Activated naive CD8-positive, alpha-beta T cell treated with anti-CD3 and anti-CD28 coated beads, Interleukin-2, amount 10 ng/mL, durations not matched to agents 7 days and 5 days (primary cell): Measurements from ENCODE around the gene TSPAN18. TPM values are rescaled to one million over a fixed set of nuclear protein-coding genes. Genes with fewer than 3 reads are reported as not detected.

Source experiments
- ATAC-seq: fragments of 150-1000 bp; cut with Tn5 transposase; one replicate; pipeline ENCODE4 v1.10.0; 2021; ENCODE audit warnings: low read depth, moderate library complexity
- POLR2A ChIA-PET: fragments of 350-600 bp; sonication (Branson Sonifier 250); formaldehyde crosslinking; loops from one replicate; lab custom pipeline; 2021; ENCODE audit warnings: antibody characterized with exemption; lab: Charles Lee
- DNase-seq: peaks from one replicate; pipeline ENCODE4 v3.0.0; 2021
- H3K27ac Mint-ChIP-seq: one replicate; pipeline ENCODE4 v1.8.0; 2022; ENCODE audit warnings: mild to moderate bottlenecking, mixed read lengths
- H3K27me3 Mint-ChIP-seq: one replicate; pipeline ENCODE4 v1.8.0; 2022; ENCODE audit warnings: mild to moderate bottlenecking, moderate library complexity, mixed read lengths
- H3K36me3 Mint-ChIP-seq: one replicate; pipeline ENCODE4 v1.8.0; 2021; ENCODE audit warnings: mild to moderate bottlenecking, mixed read lengths
- H3K4me1 Mint-ChIP-seq: one replicate; pipeline ENCODE4 v1.8.0; 2021; ENCODE audit warnings: mixed read lengths
- H3K4me3 Mint-ChIP-seq: one replicate; pipeline ENCODE4 v1.8.0; 2022; ENCODE audit warnings: mild to moderate bottlenecking, moderate library complexity, mixed read lengths
- H3K9me3 Mint-ChIP-seq: one replicate; pipeline ENCODE4 v1.8.0; 2021; ENCODE audit warnings: mixed read lengths
- total RNA-seq, 2 experiments: library from RNA; stranded (reverse); gene quantifications; one replicate each; pipeline ENCODE4 v1.2.3, GENCODE V29; 2021

Gene TSPAN18
- total RNA-seq, 2 experiments from 2014 or later = 4.9 to 5.2 TPM

- DNase-seq (no peak), ATAC-seq (no peak)
- H3K27me3 Mint-ChIP-seq = peaks cover 3% of the 10 kb centered on the region
- H3K36me3 Mint-ChIP-seq = no peaks in the 10 kb centered on the region
- POLR2A ChIA-PET = no interaction called here
- H3K9me3 Mint-ChIP-seq = peaks cover 1% of the 10 kb centered on the region
- H3K4me3 Mint-ChIP-seq = no peak overlapping the region
- H3K27ac Mint-ChIP-seq = no peak overlapping the region
- peaks cover 3% of the 10 kb centered on the region for H3K4me1 Mint-ChIP-seq
Measured at GRCh38 chr11:44816761-44817160, 90.0 kb downstream of the TSPAN18 start.

- ATAC-seq (no peak), DNase-seq (no peak)
- POLR2A ChIA-PET = no interaction called here
- Mint-ChIP-seq H3K36me3 (no peaks in the 10 kb centered on the region), H3K27me3 (peaks cover 3% of the 10 kb centered on the region), H3K27ac (no peak overlapping the region), H3K4me1 (peaks cover 3% of the 10 kb centered on the region), H3K4me3 (no peak overlapping the region), H3K9me3 (peaks cover 2% of the 10 kb centered on the region)
Measured at GRCh38 chr11:44817207-44817949, 90.6 kb downstream of the TSPAN18 start.

DNA sequence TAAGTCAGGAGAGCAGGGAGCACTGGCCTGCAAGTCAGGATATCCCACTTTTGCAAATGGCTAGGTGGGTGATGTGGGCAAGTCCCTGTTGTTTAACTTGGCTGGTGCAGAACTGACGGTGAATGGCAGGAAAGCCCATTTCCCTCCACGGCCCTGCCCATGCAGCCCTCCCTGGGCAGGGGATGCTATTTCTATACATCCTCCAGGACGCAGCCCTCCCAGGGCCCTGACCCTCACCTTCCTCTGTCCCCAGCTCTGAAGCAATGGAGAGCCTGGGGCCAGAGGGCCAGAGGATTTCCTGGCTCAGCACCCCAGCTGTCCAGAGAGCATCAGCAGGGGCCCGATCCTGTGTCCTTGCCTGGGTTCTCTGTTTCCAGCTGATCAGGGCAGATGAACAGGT, 91.3 kb downstream of the TSPAN18 start:
- Mint-ChIP-seq H3K27ac (no peak overlapping the region), H3K4me1 (peaks cover 3% of the 10 kb centered on the region), H3K9me3 (peaks cover 2% of the 10 kb centered on the region), H3K4me3 (no peak overlapping the region), H3K27me3 (peaks cover 3% of the 10 kb centered on the region), H3K36me3 (no peaks in the 10 kb centered on the region)
- POLR2A ChIA-PET = no interaction called here
- ATAC-seq (no peak), DNase-seq (no peak)

DNA sequence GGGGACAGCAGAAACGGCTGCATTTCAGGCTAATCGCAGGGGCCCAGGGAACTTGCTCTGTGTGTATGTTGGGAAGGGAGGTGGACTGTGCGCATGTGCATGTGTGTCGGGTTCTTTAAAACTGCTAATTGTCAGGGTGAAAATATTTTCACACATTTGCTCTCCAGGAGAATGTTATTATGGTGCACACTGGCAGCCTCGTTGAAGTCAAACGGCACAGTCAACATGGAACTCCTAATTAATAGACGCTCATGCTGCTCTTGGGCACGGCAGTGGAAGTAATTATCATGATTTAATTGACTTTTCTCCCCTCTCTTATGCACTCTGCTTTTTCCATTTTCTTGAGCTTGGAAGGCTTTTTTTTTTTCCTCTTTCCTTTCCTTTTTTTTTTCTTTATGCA, 92.6 kb downstream of the TSPAN18 start:
- Mint-ChIP-seq H3K9me3 (peaks cover 3% of the 10 kb centered on the region), H3K36me3 (no peaks in the 10 kb centered on the region), H3K27ac (no peak overlapping the region), H3K27me3 (peaks cover 3% of the 10 kb centered on the region), H3K4me1 (peaks cover 3% of the 10 kb centered on the region), H3K4me3 (no peak overlapping the region)
- ATAC-seq (no peak), DNase-seq (no peak)
- POLR2A ChIA-PET = no interaction called here

- H3K36me3 Mint-ChIP-seq = no peaks in the 10 kb centered on the region
- ATAC-seq = no peak
Measured at GRCh38 chr11:44822369-44822768, 95.6 kb downstream of the TSPAN18 start.

GRCh38 chr11:44823006-44823405, 96.2 kb downstream of the TSPAN18 start:
- H3K9me3 Mint-ChIP-seq = peaks cover 3% of the 10 kb centered on the region
- H3K27me3 Mint-ChIP-seq = peaks cover 2% of the 10 kb centered on the region
- POLR2A ChIA-PET = no interaction called here
- DNase-seq (no peak), ATAC-seq (no peak)
- no peak overlapping the region for H3K27ac Mint-ChIP-seq
- H3K4me3 Mint-ChIP-seq = no peak overlapping the region
- no peaks in the 10 kb centered on the region for H3K4me1 Mint-ChIP-seq
- no peaks in the 10 kb centered on the region for H3K36me3 Mint-ChIP-seq

More at GRCh38 chr11:44822369-44822768, 95.6 kb downstream of the TSPAN18 start:
- peaks cover 2% of the 10 kb centered on the region for H3K4me1 Mint-ChIP-seq
- H3K4me3 Mint-ChIP-seq = no peak overlapping the region
- POLR2A ChIA-PET = no interaction called here
- H3K27ac Mint-ChIP-seq = no peak overlapping the region
- H3K27me3 Mint-ChIP-seq = no peaks in the 10 kb centered on the region
- peaks cover 3% of the 10 kb centered on the region for H3K9me3 Mint-ChIP-seq
- DNase-seq = no peak

DNA sequence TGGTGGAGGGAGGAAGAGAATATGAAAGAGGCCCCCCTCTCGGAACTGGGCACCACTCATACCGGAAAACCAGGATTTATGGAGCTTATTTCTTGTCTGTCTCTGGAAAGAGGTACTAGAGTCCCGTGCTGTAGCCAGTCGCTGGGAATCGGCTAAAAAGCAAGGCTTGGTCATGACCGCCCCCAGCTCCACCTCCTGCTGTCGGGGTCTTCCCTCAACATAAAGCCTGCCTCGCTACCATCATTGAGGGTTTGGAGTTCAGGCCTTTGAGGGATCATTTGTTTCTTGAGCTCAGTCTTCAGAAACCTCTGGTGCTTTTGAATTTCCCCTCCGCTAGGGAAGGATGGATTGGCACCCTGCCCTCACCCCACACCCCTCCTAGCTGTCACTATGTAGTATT, 97.1 kb downstream of the TSPAN18 start:
- DNase-seq = no peak
- no peak overlapping the region for H3K4me3 Mint-ChIP-seq
- H3K36me3 Mint-ChIP-seq = no peaks in the 10 kb centered on the region
- peaks cover 3% of the 10 kb centered on the region for H3K27me3 Mint-ChIP-seq
- no peak overlapping the region for H3K27ac Mint-ChIP-seq
- POLR2A ChIA-PET = no interaction called here
- ATAC-seq = no peak
- no peaks in the 10 kb centered on the region for H3K4me1 Mint-ChIP-seq
- H3K9me3 Mint-ChIP-seq = peaks cover 3% of the 10 kb centered on the region

DNA sequence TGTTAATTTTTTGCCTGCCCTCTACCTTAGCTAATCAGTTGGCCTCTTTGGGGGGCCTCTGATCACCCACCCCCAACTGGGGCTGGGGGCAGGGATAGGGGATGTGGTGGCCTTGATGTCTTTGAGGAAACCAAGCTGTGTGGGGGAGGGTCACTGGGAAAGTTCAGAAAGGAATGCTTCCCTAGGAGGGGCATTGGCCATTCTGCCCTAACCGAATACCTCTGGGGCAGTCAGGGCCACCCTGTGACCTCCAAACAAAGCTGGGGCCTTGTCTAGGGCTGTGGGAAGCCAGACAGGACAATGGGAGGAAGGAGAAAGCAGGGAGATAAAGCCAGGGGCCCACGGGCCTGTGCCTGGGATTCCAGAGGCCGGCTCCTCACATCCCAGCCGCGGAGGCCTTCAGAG, 97.5 kb downstream of the TSPAN18 start:
- no peaks in the 10 kb centered on the region for H3K36me3 Mint-ChIP-seq

GRCh38 chr11:44825058-44825785, 98.5 kb downstream of the TSPAN18 start:
- POLR2A ChIA-PET = no interaction called here
- ATAC-seq (no peak), DNase-seq (no peak)
- H3K27me3 Mint-ChIP-seq = peaks cover 9% of the 10 kb centered on the region
- H3K4me1 Mint-ChIP-seq = peaks cover 3% of the 10 kb centered on the region
- no peak overlapping the region for H3K4me3 Mint-ChIP-seq
- no peaks in the 10 kb centered on the region for H3K36me3 Mint-ChIP-seq
- no peak overlapping the region for H3K27ac Mint-ChIP-seq
- peaks cover 3% of the 10 kb centered on the region for H3K9me3 Mint-ChIP-seq

More for the DNA sequence above, 97.5 kb downstream of the TSPAN18 start:
- POLR2A ChIA-PET = no interaction called here
- Mint-ChIP-seq H3K4me1 (no peaks in the 10 kb centered on the region), H3K9me3 (peaks cover 3% of the 10 kb centered on the region), H3K4me3 (no peak overlapping the region), H3K27me3 (peaks cover 3% of the 10 kb centered on the region), H3K27ac (no peak overlapping the region)
- DNase-seq (no peak), ATAC-seq (no peak)

GRCh38 chr11:44826922-44827643, 100.3 kb downstream of the TSPAN18 start:
- DNase-seq (no peak), ATAC-seq (no peak)
- H3K27ac Mint-ChIP-seq = no peak overlapping the region
- H3K9me3 Mint-ChIP-seq = peaks cover 1% of the 10 kb centered on the region
- H3K4me1 Mint-ChIP-seq = peaks cover 3% of the 10 kb centered on the region
- H3K27me3 Mint-ChIP-seq = peaks cover 9% of the 10 kb centered on the region
- POLR2A ChIA-PET = no interaction called here
- no peak overlapping the region for H3K4me3 Mint-ChIP-seq
- no peaks in the 10 kb centered on the region for H3K36me3 Mint-ChIP-seq

DNA sequence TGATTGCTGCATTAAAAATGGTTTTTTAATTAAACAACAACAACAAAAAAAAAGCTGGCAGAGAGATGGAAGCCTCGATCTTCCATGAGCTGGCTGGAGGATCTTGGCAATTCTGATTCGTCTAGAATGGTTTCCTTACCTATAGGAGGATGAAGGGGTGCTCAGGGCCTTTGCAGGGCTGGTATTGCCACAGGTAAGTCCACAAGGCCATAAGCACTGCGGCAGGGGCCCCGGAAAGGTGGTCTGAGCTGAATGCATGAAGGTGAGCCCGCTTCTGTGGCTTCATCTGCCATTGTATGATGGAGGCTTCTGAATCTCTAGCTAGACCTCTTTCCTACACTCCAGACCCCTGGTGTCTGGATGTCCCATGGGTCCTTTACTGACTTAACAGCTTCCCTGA, 101.5 kb downstream of the TSPAN18 start:
- Mint-ChIP-seq H3K9me3 (peaks cover under 1% of the 10 kb centered on the region), H3K27me3 (peaks cover 14% of the 10 kb centered on the region), H3K4me1 (peaks cover 3% of the 10 kb centered on the region), H3K27ac (no peak overlapping the region), H3K4me3 (no peak overlapping the region), H3K36me3 (no peaks in the 10 kb centered on the region)
- POLR2A ChIA-PET = no interaction called here
- DNase-seq = no peak
- ATAC-seq = no peak

DNA sequence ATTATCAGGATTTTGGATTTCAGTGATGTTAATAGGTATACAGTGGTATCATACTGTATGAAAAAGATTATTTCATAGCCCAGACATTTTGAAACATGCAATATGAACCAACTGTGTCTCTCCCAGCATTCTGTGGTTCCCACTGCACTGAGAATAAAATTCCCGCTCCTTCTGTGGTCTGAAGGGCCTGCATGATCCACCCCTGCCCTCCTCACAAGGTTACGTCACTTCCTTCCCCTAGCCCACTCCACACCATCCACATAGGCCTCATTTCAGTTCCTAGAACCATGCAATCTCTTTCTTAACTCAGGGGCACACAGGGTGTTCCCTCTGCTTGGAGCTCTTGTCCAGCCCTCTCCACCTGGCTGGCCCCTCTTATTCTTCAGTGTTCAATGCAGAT, 103.1 kb downstream of the TSPAN18 start:
- ATAC-seq = no peak
- POLR2A ChIA-PET = no interaction called here
- H3K4me1 Mint-ChIP-seq = peaks cover 3% of the 10 kb centered on the region
- no peak overlapping the region for H3K4me3 Mint-ChIP-seq
- H3K27ac Mint-ChIP-seq = no peak overlapping the region
- DNase-seq = no peak
- H3K27me3 Mint-ChIP-seq = peaks cover 14% of the 10 kb centered on the region
- no peaks in the 10 kb centered on the region for H3K9me3 Mint-ChIP-seq
- H3K36me3 Mint-ChIP-seq = no peaks in the 10 kb centered on the region

- POLR2A ChIA-PET = no interaction called here
- H3K36me3 Mint-ChIP-seq = no peaks in the 10 kb centered on the region
- H3K4me3 Mint-ChIP-seq = no peak overlapping the region
- H3K27me3 Mint-ChIP-seq = peaks cover 18% of the 10 kb centered on the region
- H3K4me1 Mint-ChIP-seq = peaks cover 3% of the 10 kb centered on the region
- H3K27ac Mint-ChIP-seq = no peak overlapping the region
- DNase-seq (no peak), ATAC-seq (no peak)
- H3K9me3 Mint-ChIP-seq = no peaks in the 10 kb centered on the region
Measured at GRCh38 chr11:44831605-44832394, 105.0 kb downstream of the TSPAN18 start.
